ENCODE measurements around the gene CADM1.

GRCh38 chr11:115133475-115134209 is 370.6 kb downstream of the CADM1 start:
- TF ChIP-seq CTCF (IDR thresholded peaks at IDR 0.05 in 2 of 3, conservative IDR thresholded peaks at IDR 0.05 in 1 of 3; ENCODE audit: borderline replicate concordance in 1 of 3, insufficient read depth in 1 of 3, low read depth in 2 of 3, low read length in 2 of 3) (no peak), REST (IDR thresholded peaks at IDR 0.05; ENCODE audit: low read depth) (no peak), TCF7L2 (IDR thresholded peaks at IDR 0.05; ENCODE audit: borderline replicate concordance, extremely low read depth, insufficient read depth, insufficient read length) (no peak), POLR2A (IDR thresholded peaks at IDR 0.05; ENCODE audit: borderline replicate concordance, extremely low read depth, insufficient read depth, insufficient read length) (no peak), YY1 (IDR thresholded peaks at IDR 0.05; ENCODE audit: extremely low read depth, insufficient replicate concordance, low read depth, low read length) (no peak), SIN3A (IDR thresholded peaks at IDR 0.05; ENCODE audit: low read depth) (no peak), POLR2AphosphoS5 (IDR thresholded peaks at IDR 0.05; ENCODE audit: low read depth, low read length) (no peak), RAD21 (IDR thresholded peaks at IDR 0.05; ENCODE audit: low read depth) (no peak), SP1 (IDR thresholded peaks at IDR 0.05; ENCODE audit: low read depth) (no peak), EZH2phosphoT487 (IDR thresholded peaks at IDR 0.05; ENCODE audit: borderline replicate concordance) (no peak), EGR1 (IDR thresholded peaks at IDR 0.05; ENCODE audit: low read depth) (no peak), ZFX (IDR thresholded peaks at IDR 0.05) (no peak)

Measured in HCT116 (cell line).